ENCODE results near the gene CMIP.

The CMIP gene

DNA sequence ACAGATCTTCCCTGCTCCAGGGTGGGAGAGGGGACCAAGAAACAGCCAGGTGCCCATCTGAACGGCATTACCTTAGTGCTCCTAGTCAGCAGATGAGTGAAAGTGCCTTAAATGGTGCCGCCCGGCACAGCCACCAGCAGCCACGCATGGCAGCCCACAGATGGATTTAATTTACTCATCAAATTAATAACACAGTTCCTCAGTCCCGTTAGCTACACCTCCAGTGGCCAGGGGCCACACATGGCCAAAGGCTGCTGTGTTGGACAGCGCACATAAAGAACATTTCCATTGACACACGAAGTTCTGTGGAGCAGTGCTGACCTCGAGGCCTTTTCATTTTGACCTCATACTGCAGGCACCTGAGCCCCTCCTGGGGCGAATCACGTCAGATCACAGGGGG lies 166.3 kb downstream of the CMIP start:
- no peak for DNase-seq

DNA sequence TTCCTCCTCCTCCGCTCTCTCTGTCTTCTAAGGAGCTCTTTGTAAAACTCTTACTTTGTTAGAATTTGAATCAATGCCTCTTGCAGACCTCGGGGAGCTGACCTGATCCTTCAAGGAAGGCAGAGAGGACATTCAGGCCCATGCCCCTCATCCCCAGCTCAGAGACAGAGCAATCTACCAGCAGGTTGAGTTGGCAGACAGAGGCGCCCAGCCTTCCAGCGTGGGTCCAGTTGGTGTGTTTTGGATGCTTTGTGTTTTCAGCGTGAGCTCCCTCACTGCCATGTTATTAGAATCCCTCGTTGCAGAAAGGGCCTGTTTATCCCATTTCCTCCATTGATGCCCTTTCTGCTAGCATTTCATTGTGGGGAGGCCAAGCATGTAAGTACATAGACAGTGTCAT lies 167.1 kb downstream of the CMIP start:
- DNase-seq: no peak

GRCh38 chr16:81612351-81613163 lies 167.9 kb downstream of the CMIP start:
- no peak for DNase-seq

- DNase-seq: no peak
Measured at GRCh38 chr16:81614171-81614570, 169.6 kb downstream of the CMIP start.

DNA sequence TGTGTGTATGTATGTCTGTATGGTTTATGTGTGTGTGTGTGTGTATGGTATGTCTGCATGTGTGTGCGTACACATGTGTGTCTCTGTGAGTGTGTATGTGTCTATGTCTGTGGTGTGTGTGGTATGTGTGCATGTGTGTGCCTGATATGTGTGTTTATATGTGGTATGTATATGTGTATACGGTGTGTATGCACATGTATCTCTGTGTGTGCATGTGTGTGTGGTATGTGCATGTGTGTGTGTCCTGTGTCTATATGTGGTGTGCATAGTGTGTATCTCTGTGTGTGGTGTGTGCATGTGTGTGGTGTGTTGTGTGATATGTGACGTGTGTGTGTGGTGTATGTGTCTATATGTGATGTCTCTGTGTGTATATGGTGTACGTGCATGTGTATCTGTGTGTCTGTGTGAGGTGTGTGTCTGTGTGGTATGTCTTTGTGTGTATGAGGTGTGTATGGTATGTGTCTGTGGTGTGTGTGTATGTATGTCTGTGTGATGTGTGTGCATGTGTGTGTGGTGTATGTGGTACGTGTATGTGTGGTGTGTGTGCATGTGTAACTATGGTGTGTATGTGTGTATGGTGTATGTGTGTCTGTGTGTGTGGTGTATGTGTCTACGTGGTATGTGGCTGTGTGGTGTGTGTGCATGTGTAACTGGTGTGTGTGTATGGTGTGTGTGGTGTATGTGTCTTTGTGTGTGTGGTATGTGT lies 170.2 kb downstream of the CMIP start:
- DNase-seq: no peak

- DNase-seq: no peak
Measured at GRCh38 chr16:81615411-81615810, 170.8 kb downstream of the CMIP start.

GRCh38 chr16:81615833-81616232 lies 171.2 kb downstream of the CMIP start:
- DNase-seq: no peak

DNA sequence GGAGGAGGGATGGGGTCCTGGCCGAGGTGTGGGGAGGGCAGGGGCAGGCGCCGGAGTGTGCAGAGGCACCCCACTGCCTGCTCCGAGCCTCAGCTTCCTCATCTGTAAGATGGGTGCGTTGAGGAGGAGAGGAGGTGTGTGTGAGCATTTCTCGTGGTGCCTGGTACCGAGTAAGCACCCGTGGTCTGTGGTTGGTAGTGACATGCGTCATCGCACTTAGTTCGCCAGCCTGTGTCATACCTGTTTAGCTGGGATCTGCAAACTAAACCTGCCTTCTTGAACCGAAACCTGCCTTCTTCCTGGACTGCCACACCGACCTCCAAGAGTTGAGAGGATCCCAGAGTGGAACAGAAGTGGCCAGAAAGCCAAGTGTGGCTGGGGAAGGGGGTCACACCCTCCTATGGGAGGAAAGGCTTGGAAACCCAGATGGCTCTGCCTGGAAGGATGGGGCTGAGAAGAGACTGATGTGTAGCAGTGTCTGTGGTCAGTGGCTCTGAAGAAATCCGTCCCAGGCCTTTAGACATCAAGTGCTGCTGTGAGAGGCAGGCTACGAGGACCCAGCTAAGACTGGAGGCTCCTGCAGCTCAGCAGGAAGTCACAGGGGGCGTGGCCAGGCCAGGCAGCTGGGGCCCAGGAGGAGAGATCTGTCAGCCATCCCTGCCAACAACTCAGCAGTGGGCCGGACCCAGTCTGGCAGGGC lies 171.9 kb downstream of the CMIP start:
- peak; percentile 54 for DNase-seq

DNA sequence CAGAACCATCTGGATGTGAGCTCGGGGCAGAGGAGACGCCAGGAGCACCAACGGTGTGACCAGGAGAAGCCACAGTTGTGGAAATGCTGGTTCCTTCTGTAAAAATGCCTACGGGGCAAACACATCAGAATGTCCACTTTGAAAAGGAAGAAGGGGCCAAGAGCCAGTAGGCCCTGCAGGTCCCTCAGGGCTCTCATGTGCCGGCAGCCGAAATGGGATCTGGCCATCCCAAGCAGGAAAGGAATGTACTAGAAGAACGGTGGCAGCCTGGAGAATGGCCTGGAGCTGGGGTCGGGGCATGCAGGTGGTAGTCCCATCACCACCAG lies 172.4 kb downstream of the CMIP start:
- DNase-seq: no peak

GRCh38 chr16:81618187-81618586 lies 173.6 kb downstream of the CMIP start:
- no peak for DNase-seq

- no peak for DNase-seq
Measured at GRCh38 chr16:81618661-81619060, 174.1 kb downstream of the CMIP start.

DNA sequence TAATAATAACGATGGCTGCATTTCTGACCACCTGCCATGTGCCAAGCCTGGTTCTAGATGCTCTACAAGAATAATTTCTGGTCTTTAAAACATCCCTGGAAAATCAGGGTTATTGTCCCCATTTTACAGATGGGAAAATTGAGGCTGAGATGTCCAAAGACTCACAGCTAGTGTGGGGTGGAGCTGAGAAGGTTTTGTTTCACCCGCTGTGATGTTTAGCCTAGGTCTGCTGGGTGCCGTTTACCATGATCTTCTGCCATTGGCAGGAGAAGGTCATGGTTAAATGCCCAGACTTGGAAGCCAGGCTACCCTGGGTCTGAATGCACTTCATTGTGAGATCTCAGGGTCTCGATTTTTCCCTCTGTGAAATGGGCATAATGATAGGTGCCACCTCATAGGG lies 175.4 kb downstream of the CMIP start:
- no peak for DNase-seq

GRCh38 chr16:81620796-81621195 lies 176.2 kb downstream of the CMIP start:
- no peak for DNase-seq

DNA sequence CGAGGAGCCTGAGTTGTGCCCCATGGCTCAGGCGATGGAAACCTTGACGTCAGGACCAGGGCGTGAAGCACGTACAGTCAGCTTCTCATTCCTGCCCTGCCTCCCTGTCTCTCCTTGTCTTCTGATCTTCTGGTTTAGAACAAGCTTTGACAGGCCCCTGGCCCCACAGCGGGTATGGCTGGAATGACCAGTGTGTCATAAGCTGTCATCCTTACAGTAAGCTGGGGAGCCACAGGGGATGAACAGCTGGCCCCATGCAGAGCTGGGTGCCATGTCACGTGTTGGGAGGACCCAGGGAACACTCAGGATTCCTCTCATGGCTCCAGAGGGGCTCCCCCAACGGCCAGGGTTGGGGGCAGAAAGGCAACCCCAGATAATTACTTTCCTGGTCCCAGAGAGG lies 176.9 kb downstream of the CMIP start:
- no peak for DNase-seq

DNA sequence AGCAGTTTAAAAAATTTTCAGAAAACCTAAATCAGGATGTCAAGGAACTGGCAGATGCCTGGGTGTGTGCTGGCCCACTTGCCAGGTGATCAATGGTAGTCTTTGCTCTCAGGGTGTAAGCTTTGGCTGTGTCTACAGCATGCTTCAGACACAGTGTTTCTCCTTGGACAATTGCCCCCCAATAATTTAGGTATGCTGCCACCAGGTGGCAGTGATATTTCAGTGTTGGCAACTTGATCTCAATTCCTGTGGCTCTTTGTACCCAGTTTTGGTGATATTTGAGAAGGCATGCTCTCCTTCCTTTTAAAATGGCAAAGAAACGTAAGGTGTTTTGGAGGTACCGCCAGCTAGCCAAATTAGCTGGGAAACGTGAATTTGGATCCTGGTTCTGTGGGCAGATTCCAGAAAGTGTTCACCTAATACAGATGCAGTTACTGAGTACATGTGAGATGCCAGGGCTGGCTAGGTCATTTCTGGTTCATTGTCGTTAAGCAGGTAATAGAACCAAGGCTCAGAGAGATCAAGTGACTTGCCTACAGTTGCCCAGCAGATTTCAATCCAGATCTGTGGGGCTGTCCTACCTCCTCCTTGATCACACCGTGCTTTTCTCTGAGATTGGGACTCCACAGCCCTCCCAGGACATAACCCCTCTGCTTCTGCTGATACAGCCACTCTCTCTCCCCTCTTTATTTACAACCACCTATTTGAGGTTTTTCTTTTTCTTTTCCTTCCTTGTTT lies 178.9 kb downstream of the CMIP start:
- peak; percentile 53 for DNase-seq

- DNase-seq: no peak
Measured at GRCh38 chr16:81624403-81624759, 179.8 kb downstream of the CMIP start.

DNA sequence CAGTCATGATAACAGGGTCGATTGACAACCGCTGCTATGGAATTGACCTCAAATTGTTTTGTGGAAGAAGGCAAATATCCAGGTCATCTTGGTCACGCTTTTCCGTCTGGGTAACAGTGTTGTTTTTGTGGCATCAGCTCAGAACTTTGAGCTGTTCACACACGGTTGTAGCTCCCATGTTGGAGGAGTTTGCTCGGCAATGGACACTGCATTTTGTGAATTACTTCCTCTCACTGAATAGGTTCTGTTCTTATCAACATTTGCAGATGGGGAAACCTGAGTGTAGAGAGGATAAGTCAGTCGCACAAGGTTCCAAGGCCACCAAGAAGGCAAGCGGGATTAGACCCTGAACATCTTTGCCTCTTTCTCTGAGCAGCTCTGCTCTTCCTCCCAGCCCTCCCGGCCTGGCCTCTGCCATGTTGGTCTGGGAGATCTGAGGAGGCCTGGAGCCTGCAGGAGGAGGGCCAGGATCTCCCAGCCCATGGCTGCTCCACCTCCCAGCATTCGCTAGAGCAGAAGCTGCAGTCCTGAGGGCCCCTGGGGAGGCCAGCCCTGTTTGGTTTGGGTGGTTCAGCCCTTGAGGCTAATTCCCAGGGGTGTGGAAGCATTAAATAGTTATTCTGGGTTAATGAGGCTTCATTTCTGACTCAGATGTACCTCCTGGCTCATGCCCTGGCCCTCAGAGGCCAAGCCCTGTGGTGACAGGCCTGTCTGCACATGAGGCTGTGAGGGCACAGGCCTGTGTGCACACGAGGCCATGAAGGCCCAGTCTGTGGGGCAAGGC lies 180.3 kb downstream of the CMIP start:
- peak; percentile 22 for DNase-seq

DNA sequence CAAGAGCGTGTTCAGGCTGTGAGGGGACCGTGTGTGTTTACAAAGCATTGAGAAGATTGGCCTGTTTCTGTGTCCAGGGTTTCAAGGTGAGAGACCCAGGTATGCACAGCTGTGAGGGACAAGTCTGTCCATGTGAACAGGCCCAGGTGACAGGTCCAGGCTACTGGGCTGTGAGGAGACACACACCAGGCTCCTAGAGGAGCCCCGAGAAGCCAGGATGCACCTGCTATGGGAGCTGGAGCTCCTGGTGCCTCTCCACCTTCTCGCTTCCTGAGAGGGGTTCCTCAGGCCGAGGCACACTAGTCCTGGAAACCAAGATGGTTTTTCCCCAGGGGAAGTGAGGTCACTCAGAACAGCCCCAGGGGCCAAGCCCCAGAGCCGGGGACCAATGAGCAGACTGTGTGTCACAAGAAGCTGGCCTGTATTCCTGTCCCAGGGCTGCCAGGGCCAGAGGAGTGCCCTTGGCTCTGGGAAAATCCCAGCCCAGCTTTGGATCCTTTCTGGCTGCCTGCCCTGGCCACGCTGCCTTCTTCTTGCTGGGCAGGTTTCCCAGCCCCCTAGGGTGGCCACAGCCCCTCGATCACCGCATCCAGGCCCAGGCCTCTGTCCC lies 181.0 kb downstream of the CMIP start:
- DNase-seq: peak; percentile 80

GRCh38 chr16:81626181-81626674 lies 181.6 kb downstream of the CMIP start:
- peak; percentile 50 for DNase-seq

GRCh38 chr16:81627024-81627423 lies 182.4 kb downstream of the CMIP start:
- peak; percentile 31 for DNase-seq

GRCh38 chr16:81627729-81628244 lies 183.2 kb downstream of the CMIP start:
- DNase-seq: no peak

Measured in EL (cell line).